Islet precursor cell (in vitro differentiated cells): ENCODE measurements around the gene DCUN1D3.
"Not testable (repeated sequence)": the region's sequence is repeated elsewhere in the genome, so short reads cannot be mapped to it uniquely, and the experiment has no call there.

Experiments used
- DNase-seq: peaks from one replicate; pipeline ENCODE4 v3.0.0-alpha.2; 2018

The DCUN1D3 gene

GRCh38 chr16:20886320-20886719 lies 13.8 kb downstream of the DCUN1D3 start:
- no peak for DNase-seq

GRCh38 chr16:20884240-20884556 lies 16.0 kb downstream of the DCUN1D3 start:
- DNase-seq, result no peak

- DNase-seq, result no peak
These were observed 16.5 kb downstream of the DCUN1D3 start for GRCh38 chr16:20883554-20884239.

- no peak for DNase-seq
These were observed 18.7 kb downstream of the DCUN1D3 start for GRCh38 chr16:20881503-20881878.

- DNase-seq, result no peak
These were observed 19.2 kb downstream of the DCUN1D3 start for GRCh38 chr16:20880867-20881502.

- no peak for DNase-seq
These were observed 20.8 kb downstream of the DCUN1D3 start for GRCh38 chr16:20879175-20880040.

GRCh38 chr16:20878682-20879147 lies 21.4 kb downstream of the DCUN1D3 start:
- DNase-seq, result no peak

GRCh38 chr16:20875355-20875650 lies 24.9 kb downstream of the DCUN1D3 start:
- no peak for DNase-seq

- DNase-seq, result no peak
These were observed 26.0 kb downstream of the DCUN1D3 start for GRCh38 chr16:20874088-20874581.

- DNase-seq, result peak; percentile 63
These were observed 26.8 kb downstream of the DCUN1D3 start for GRCh38 chr16:20873331-20873730.

- DNase-seq, result no peak
These were observed 28.0 kb downstream of the DCUN1D3 start for GRCh38 chr16:20871941-20872815.

- DNase-seq, result no peak
These were observed 28.9 kb downstream of the DCUN1D3 start for GRCh38 chr16:20871258-20871657.

GRCh38 chr16:20870122-20870820 lies 29.9 kb downstream of the DCUN1D3 start:
- DNase-seq, result peak; percentile 64

- peak; percentile 59 for DNase-seq
These were observed 31.3 kb downstream of the DCUN1D3 start for GRCh38 chr16:20868890-20869289.

- no peak for DNase-seq
These were observed 32.6 kb downstream of the DCUN1D3 start for GRCh38 chr16:20867585-20867984.

- DNase-seq, result no peak
These were observed 33.4 kb downstream of the DCUN1D3 start for GRCh38 chr16:20866801-20867200.

GRCh38 chr16:20866145-20866772 lies 33.9 kb downstream of the DCUN1D3 start:
- DNase-seq, result peak; percentile 93

- DNase-seq, result no peak
These were observed 34.6 kb downstream of the DCUN1D3 start for GRCh38 chr16:20865420-20866131.

GRCh38 chr16:20864376-20864775 lies 35.8 kb downstream of the DCUN1D3 start:
- not testable (repeated sequence) for DNase-seq

GRCh38 chr16:20862162-20862960 lies 37.8 kb downstream of the DCUN1D3 start:
- no peak for DNase-seq
